PFSK-1 (cell line): Measurements from ENCODE around the gene AZIN2.

ENCODE experiments used
- POLR2AphosphoS5 ChIP-seq: IDR thresholded peaks from 2 replicates; pipeline ENCODE4 v1.6.1; 2012; ENCODE audit warnings: low read depth, mild to moderate bottlenecking, control low read depth, low read length, moderate library complexity
- TAF1 ChIP-seq: IDR thresholded peaks from 2 replicates; pipeline ENCODE4 v1.6.1; 2012; ENCODE audit warnings: low read length, control low read depth, borderline replicate concordance; ENCODE audit not compliant: insufficient read depth
- TF ChIP-seq, protein P1 (sequence below), 2 experiments: IDR thresholded peaks; 2 replicates each; pipeline versions ENCODE4 v1.6.1 to v1.8.0; 2011 to 2012; ENCODE audit warnings: low read depth in 2 of 2, low read length in 2 of 2, control low read depth in 1 of 2, inconsistent platforms in 1 of 2, mild to moderate bottlenecking in 1 of 2, moderate library complexity in 1 of 2; ENCODE audit not compliant: insufficient read depth in 1 of 2

DNA sequence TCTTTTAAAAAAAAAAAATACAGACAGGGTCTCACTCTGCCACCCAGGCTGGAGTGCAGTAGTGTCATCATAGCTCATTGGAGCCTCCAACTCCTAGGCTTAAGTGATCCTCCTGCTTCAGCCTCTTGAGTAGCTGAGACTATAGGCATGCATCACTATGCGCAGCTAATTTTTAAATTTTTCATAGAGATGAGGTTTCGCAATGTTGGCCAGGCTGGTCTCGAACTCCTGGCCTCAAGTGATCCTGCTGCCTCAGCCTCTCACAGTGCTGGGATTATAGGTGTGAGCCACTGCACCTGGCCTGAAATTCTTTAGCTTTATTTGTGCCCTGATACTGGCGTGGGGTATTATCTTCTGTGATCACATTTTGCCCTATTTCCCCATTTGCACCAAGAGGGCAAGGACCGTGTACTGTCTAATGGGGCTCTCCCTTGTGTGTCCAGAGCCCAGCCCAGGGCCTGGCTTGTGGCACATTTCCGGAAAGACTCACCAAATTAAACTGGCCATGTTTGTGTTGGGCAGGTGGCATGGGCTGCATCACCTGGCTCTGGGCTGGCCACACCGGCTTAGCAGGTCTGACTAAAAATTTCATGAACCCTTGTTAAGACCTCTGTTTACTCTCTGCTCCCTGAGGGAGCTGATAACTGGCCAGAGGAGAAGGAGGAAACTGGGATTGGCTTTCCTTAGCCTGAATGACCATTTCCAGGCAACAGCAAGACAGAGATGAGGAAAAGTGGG is 68.7 kb downstream of the AZIN2 start:
- TF ChIP-seq POLR2AphosphoS5 (no peak), TAF1 (no peak)
- TF ChIP-seq, protein P1, sequence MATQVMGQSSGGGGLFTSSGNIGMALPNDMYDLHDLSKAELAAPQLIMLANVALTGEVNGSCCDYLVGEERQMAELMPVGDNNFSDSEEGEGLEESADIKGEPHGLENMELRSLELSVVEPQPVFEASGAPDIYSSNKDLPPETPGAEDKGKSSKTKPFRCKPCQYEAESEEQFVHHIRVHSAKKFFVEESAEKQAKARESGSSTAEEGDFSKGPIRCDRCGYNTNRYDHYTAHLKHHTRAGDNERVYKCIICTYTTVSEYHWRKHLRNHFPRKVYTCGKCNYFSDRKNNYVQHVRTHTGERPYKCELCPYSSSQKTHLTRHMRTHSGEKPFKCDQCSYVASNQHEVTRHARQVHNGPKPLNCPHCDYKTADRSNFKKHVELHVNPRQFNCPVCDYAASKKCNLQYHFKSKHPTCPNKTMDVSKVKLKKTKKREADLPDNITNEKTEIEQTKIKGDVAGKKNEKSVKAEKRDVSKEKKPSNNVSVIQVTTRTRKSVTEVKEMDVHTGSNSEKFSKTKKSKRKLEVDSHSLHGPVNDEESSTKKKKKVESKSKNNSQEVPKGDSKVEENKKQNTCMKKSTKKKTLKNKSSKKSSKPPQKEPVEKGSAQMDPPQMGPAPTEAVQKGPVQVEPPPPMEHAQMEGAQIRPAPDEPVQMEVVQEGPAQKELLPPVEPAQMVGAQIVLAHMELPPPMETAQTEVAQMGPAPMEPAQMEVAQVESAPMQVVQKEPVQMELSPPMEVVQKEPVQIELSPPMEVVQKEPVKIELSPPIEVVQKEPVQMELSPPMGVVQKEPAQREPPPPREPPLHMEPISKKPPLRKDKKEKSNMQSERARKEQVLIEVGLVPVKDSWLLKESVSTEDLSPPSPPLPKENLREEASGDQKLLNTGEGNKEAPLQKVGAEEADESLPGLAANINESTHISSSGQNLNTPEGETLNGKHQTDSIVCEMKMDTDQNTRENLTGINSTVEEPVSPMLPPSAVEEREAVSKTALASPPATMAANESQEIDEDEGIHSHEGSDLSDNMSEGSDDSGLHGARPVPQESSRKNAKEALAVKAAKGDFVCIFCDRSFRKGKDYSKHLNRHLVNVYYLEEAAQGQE (IDR thresholded peaks at IDR 0.05; ENCODE audit: insufficient read depth in 1 of 2, low read depth in 2 of 2, low read length in 2 of 2), result no peak
